HG03135 (cell line): Measurements from ENCODE around the gene SLC30A10.
"Not testable (repeated sequence)": the region's sequence is repeated elsewhere in the genome, so short reads cannot be mapped to it uniquely, and the experiment has no call there.

Experiments
- ATAC-seq: cut with Tn5 transposase; IDR thresholded peaks from one replicate; pipeline ENCODE4 v1.9.1; 2021; ENCODE audit warnings: mild to moderate bottlenecking, moderate library complexity; ENCODE audit not compliant: unreplicated experiment

Gene SLC30A10

GRCh38 chr1:219927956-219928790 lies at the start of gene SLC30A10:
SLC30A10 (minus strand) TSS chr1:219928557; CDS start chr1:219928440, 117 bp downstream.
- no peak for ATAC-seq

GRCh38 chr1:219973213-219973612 lies 44.9 kb upstream of the SLC30A10 start:
- ATAC-seq = no peak

GRCh38 chr1:219967361-219967760 lies 39.0 kb upstream of the SLC30A10 start:
- no peak for ATAC-seq

- ATAC-seq = no peak
Observed at GRCh38 chr1:219966071-219966349, 37.7 kb upstream of the SLC30A10 start.

- no peak for ATAC-seq
Observed at GRCh38 chr1:219965285-219966070, 37.1 kb upstream of the SLC30A10 start.

- ATAC-seq = no peak
Observed at GRCh38 chr1:219963432-219963831, 35.1 kb upstream of the SLC30A10 start.

- no peak for ATAC-seq
Observed at GRCh38 chr1:219961684-219962083, 33.3 kb upstream of the SLC30A10 start.

GRCh38 chr1:219959540-219960203 lies 31.3 kb upstream of the SLC30A10 start:
- ATAC-seq = no peak

GRCh38 chr1:219958875-219959417 lies 30.6 kb upstream of the SLC30A10 start:
- no peak for ATAC-seq

- ATAC-seq = no peak
Observed at GRCh38 chr1:219954736-219955421, 26.5 kb upstream of the SLC30A10 start.

GRCh38 chr1:219954052-219954451 lies 25.7 kb upstream of the SLC30A10 start:
- no peak for ATAC-seq

- ATAC-seq = no peak
Observed at GRCh38 chr1:219952361-219952760, 24.0 kb upstream of the SLC30A10 start.

GRCh38 chr1:219949227-219949626 lies 20.9 kb upstream of the SLC30A10 start:
- not testable (repeated sequence) for ATAC-seq

GRCh38 chr1:219948766-219949165 lies 20.4 kb upstream of the SLC30A10 start:
- not testable (repeated sequence) for ATAC-seq

- ATAC-seq = no peak
Observed at GRCh38 chr1:219945795-219946194, 17.4 kb upstream of the SLC30A10 start.

- no peak for ATAC-seq
Observed at GRCh38 chr1:219941179-219942118, 13.1 kb upstream of the SLC30A10 start.

- no peak for ATAC-seq
Observed at GRCh38 chr1:219940707-219941106, 12.3 kb upstream of the SLC30A10 start.

- no peak for ATAC-seq
Observed at GRCh38 chr1:219938706-219939105, 10.3 kb upstream of the SLC30A10 start.

GRCh38 chr1:219933763-219934162 lies 5.4 kb upstream of the SLC30A10 start:
- not testable (repeated sequence) for ATAC-seq

GRCh38 chr1:219931033-219931432 lies 2.7 kb upstream of the SLC30A10 start:
- no peak for ATAC-seq
